Esophagus muscularis mucosa (tissue), 4 donors: ENCODE measurements around the gene ALG11.

Source experiments
- CTCF ChIP-seq, 3 experiments: fragments of 200-600 bp in 2 of 3; fragments of 450-650 bp in 1 of 3; sonication (generic) in 2 of 3; IDR thresholded peaks; one replicate each; pipeline ENCODE4 v1.5.1; 2017 to 2019; ENCODE audit warnings: antibody characterized with exemption in 3 of 3, mild to moderate bottlenecking in 2 of 3, moderate library complexity in 1 of 3
- EP300 ChIP-seq: sonication (generic); formaldehyde crosslinking; IDR thresholded peaks from one replicate; pipeline ENCODE4 v1.6.1; 2017; ENCODE audit warnings: antibody characterized with exemption
- POLR2A ChIP-seq: fragments of 450-650 bp; IDR thresholded peaks from one replicate; pipeline ENCODE4 v1.6.1; 2017; ENCODE audit warnings: antibody characterized with exemption, moderate library complexity, mild to moderate bottlenecking, low read depth
- POLR2AphosphoS5 ChIP-seq, 2 donors: sonication (generic); formaldehyde crosslinking; IDR thresholded peaks; one replicate each; pipeline ENCODE4 v1.6.1; 2017; ENCODE audit warnings: antibody characterized with exemption in 2 of 2

- TF ChIP-seq CTCF (IDR thresholded peaks at IDR 0.05) (no peak), POLR2A (no peak), POLR2AphosphoS5 (IDR thresholded peaks at IDR 0.05) (no peak), EP300 (no peak)
Observed at GRCh38 chr13:52067237-52067636, 55.0 kb downstream of the ALG11 start.
